Osteoblast (primary cell): Measurements from ENCODE around the gene PPARD. TPM values are rescaled to one million over a fixed set of nuclear protein-coding genes. Genes with fewer than 3 reads are reported as not detected.
"Not testable (repeated sequence)": the region's sequence is repeated elsewhere in the genome, so short reads cannot be mapped to it uniquely, and the experiment has no call there.

Source experiments
- DNase-seq: peaks from one replicate; pipeline ENCODE4 v3.0.0; 2011; ENCODE audit warnings: low spot score, mixed read lengths; ENCODE audit not compliant: insufficient read length; ENCODE audit errors: missing footprints
- H2AFZ ChIP-seq: 2 replicates; pipeline ENCODE4 v1.6.0; 2011; ENCODE audit warnings: mild to moderate bottlenecking, low read length
- H3K27ac ChIP-seq: 2 replicates; pipeline ENCODE4 v1.5.1; 2011; ENCODE audit warnings: mild to moderate bottlenecking, low read depth, low read length, moderate library complexity
- H3K27me3 ChIP-seq: 2 replicates; pipeline ENCODE4 v1.6.0; 2012; ENCODE audit warnings: mild to moderate bottlenecking, control low read depth, inconsistent platforms, low read length, moderate library complexity; ENCODE audit not compliant: insufficient read depth
- H3K36me3 ChIP-seq: 2 replicates; pipeline ENCODE4 v1.5.1; 2011; ENCODE audit warnings: mild to moderate bottlenecking, low read length, control low read depth, moderate library complexity; ENCODE audit not compliant: insufficient read depth
- H3K4me1 ChIP-seq: 2 replicates; pipeline ENCODE4 v1.5.1; 2011; ENCODE audit warnings: mild to moderate bottlenecking, low read length, control low read depth, moderate library complexity; ENCODE audit not compliant: insufficient read depth
- H3K4me2 ChIP-seq: 2 replicates; pipeline ENCODE4 v1.6.0; 2011; ENCODE audit warnings: mild to moderate bottlenecking, low read length; ENCODE audit not compliant: insufficient read depth
- H3K4me3 ChIP-seq: fragments of 200-600 bp; sonication (generic); 3 replicates; pipeline ENCODE4 v1.5.1; 2012; ENCODE audit warnings: mild to moderate bottlenecking, low read length, inconsistent platforms; ENCODE audit not compliant: insufficient read depth
- H3K79me2 ChIP-seq: 2 replicates; pipeline ENCODE4 v1.6.0; 2012; ENCODE audit warnings: mild to moderate bottlenecking, low read length, control low read depth, inconsistent platforms; ENCODE audit not compliant: insufficient read depth
- H3K9me3 ChIP-seq: 2 replicates; pipeline ENCODE4 v1.5.1; 2011; ENCODE audit warnings: low read depth, low read length, control low read depth
- H4K20me1 ChIP-seq: 2 replicates; pipeline ENCODE4 v1.6.0; 2012; ENCODE audit warnings: mild to moderate bottlenecking, low read length, control low read depth; ENCODE audit not compliant: insufficient read depth
- total RNA-seq: library from RNA; depleted of rRNA; stranded (reverse); fragments of >200 nt; gene quantifications from 2 replicates; pipeline ENCODE4 v1.2.3, GENCODE V29; 2012
- TF ChIP-seq, protein P1 (sequence below): IDR thresholded peaks from 2 replicates; pipeline ENCODE4 v1.5.1; 2011; ENCODE audit warnings: mild to moderate bottlenecking, low read depth, low read length, moderate library complexity; ENCODE audit errors: extremely low read depth

The PPARD gene
- total RNA-seq, 1 donor, result 12.3 TPM

DNA sequence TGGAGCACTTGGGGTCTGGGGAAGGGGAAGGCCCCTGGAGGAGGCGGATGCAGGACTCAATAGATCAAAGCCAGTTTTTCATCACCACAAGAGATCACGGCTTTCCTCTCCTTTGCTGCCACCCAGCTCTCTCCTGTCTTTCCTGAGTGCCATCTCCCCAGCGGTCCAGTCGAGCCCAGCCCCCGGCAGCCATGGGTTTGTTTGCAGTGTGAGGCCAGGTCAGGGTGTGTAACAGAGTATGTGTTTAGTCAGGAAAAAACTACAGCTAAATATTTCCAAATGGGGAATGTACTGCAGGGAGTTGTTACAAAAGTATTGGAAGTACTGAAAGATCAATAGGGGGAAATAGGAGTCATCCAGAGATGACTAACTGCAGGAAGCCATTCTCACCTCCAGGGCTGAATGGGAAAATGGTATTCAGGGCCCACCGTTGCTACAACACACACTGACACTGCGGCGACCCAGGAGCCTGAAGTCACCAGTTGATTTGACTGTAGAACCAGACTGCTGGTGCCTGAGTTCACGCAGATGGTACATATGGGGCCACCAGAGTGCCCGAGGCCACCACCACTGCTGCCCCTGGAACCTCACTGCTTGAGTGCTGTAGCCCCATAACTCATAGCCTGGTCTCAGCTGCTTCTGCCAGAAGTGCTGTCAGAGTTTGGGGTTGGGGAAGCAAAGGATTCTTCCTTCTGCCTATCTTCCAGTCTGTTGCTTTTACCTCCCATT is 86.2 kb downstream of the PPARD start:
- peak overlapping the region; percentile 52 for H3K27ac ChIP-seq
- H4K20me1 ChIP-seq, result no peaks in the 10 kb centered on the region
- peaks cover 40% of the 10 kb centered on the region for H3K4me1 ChIP-seq
- peaks cover 4% of the 10 kb centered on the region for H3K9me3 ChIP-seq
- TF ChIP-seq, protein P1, sequence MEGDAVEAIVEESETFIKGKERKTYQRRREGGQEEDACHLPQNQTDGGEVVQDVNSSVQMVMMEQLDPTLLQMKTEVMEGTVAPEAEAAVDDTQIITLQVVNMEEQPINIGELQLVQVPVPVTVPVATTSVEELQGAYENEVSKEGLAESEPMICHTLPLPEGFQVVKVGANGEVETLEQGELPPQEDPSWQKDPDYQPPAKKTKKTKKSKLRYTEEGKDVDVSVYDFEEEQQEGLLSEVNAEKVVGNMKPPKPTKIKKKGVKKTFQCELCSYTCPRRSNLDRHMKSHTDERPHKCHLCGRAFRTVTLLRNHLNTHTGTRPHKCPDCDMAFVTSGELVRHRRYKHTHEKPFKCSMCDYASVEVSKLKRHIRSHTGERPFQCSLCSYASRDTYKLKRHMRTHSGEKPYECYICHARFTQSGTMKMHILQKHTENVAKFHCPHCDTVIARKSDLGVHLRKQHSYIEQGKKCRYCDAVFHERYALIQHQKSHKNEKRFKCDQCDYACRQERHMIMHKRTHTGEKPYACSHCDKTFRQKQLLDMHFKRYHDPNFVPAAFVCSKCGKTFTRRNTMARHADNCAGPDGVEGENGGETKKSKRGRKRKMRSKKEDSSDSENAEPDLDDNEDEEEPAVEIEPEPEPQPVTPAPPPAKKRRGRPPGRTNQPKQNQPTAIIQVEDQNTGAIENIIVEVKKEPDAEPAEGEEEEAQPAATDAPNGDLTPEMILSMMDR, result no peak
- H2AFZ ChIP-seq, result no peak overlapping the region
- H3K79me2 ChIP-seq, result peaks cover 4% of the 10 kb centered on the region
- H3K36me3 ChIP-seq, result peaks cover 31% of the 10 kb centered on the region
- H3K27me3 ChIP-seq, result no peaks in the 10 kb centered on the region
- DNase-seq, result no peak
- peak overlapping the region; percentile 28 for H3K4me3 ChIP-seq
- H3K4me2 ChIP-seq, result peak overlapping the region; percentile 37

DNA sequence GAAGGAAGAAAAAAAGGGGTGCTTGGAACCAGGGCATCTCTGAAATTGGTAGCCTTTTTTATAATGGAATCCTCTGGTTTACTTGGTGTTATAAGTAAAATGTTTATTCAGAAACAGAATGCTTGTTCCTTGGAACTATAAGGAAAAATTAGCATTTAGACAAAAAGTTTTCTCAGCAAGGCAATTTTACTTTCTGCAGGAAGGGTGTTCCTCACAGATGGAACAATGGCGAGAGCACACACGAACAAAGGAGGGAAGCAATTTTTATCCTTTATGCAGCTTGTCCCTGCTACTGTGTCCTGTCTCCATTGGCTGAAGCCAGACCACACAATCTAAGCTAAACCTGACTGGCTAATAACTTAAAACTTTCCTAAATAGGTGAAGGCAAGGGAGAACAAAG is 87.1 kb downstream of the PPARD start:
- no peak overlapping the region for H3K4me2 ChIP-seq
- TF ChIP-seq, protein P1, result no peak

GRCh38 chr6:35432291-35432690 is 89.9 kb downstream of the PPARD start:
- H3K9me3 ChIP-seq, result peaks cover 4% of the 10 kb centered on the region
- H3K4me1 ChIP-seq, result peaks cover 15% of the 10 kb centered on the region
- H3K4me2 ChIP-seq, result no peak overlapping the region
- TF ChIP-seq, protein P1, result no peak
- no peaks in the 10 kb centered on the region for H4K20me1 ChIP-seq
- H2AFZ ChIP-seq, result no peak overlapping the region
- DNase-seq, result no peak
- peaks cover 9% of the 10 kb centered on the region for H3K36me3 ChIP-seq
- no peak overlapping the region for H3K4me3 ChIP-seq
- no peaks in the 10 kb centered on the region for H3K79me2 ChIP-seq
- H3K27ac ChIP-seq, result no peak overlapping the region
- H3K27me3 ChIP-seq, result no peaks in the 10 kb centered on the region

More for the DNA sequence above, 87.1 kb downstream of the PPARD start:
- Histone ChIP-seq H3K36me3 (peaks cover 26% of the 10 kb centered on the region), H2AFZ (no peak overlapping the region), H3K27ac (no peak overlapping the region), H3K27me3 (no peaks in the 10 kb centered on the region), H3K4me3 (no peak overlapping the region), H3K4me1 (peaks cover 40% of the 10 kb centered on the region), H3K79me2 (peaks cover 4% of the 10 kb centered on the region), H3K9me3 (peaks cover 4% of the 10 kb centered on the region), H4K20me1 (no peaks in the 10 kb centered on the region)
- no peak for DNase-seq

- H2AFZ ChIP-seq, H3K27ac ChIP-seq, H3K4me3 ChIP-seq, DNase-seq, H3K36me3 ChIP-seq, H3K79me2 ChIP-seq, H3K27me3 ChIP-seq, H3K9me3 ChIP-seq, H3K4me2 ChIP-seq, H4K20me1 ChIP-seq: not testable (repeated sequence)
- H3K4me1 ChIP-seq, result peaks cover 11% of the 10 kb centered on the region
Observed at GRCh38 chr6:35432702-35433101, 90.3 kb downstream of the PPARD start.
